H1 (cell line): ENCODE results near the gene BRME1. TPM values are rescaled to one million over a fixed set of nuclear protein-coding genes. Genes with fewer than 3 reads are reported as not detected.

Experiments
- CTCF ChIA-PET: fragments of 300-600 bp; sonication (Branson Sonifier 250); formaldehyde crosslinking; loops from one replicate; lab custom pipeline; 2021; ENCODE audit not compliant: partially characterized antibody; lab: Charles Lee
- POLR2A ChIA-PET: fragments of 300-600 bp; sonication (Branson Sonifier 250); formaldehyde crosslinking; loops from one replicate; lab custom pipeline; 2021; ENCODE audit warnings: inconsistent platforms; ENCODE audit not compliant: partially characterized antibody; lab: Charles Lee
- DNase-seq, 2 experiments: peaks; one replicate each; pipeline versions ENCODE4 v3.0.0 to v3.0.0-alpha.2; 2010 to 2022; ENCODE audit warnings: low spot score in 2 of 2, low read depth in 1 of 2, mixed read lengths in 1 of 2
- FAIRE-seq: peaks from 2 replicates; lab custom pipeline; 2011; peaks lifted over from hg19 to GRCh38; lab: Jason Lieb, UNC
- H2AFZ ChIP-seq: 2 replicates; pipeline ENCODE4 v1.8.1; 2012; ENCODE audit warnings: low read length, inconsistent platforms
- H2AK5ac ChIP-seq: 2 replicates; pipeline ENCODE4 v1.6.1; 2013; ENCODE audit warnings: low read depth, low read length
- H2BK120ac ChIP-seq: replicated peaks from 2 replicates; pipeline ENCODE3; 2013; ENCODE audit warnings: low read depth, low read length, inconsistent platforms
- H2BK12ac ChIP-seq: 2 replicates; pipeline ENCODE4 v1.6.1; 2013; ENCODE audit warnings: low read depth, low read length
- H2BK15ac ChIP-seq: 2 replicates; pipeline ENCODE4 v1.6.1; 2013; ENCODE audit warnings: low read length
- H2BK20ac ChIP-seq: 2 replicates; pipeline ENCODE4 v1.6.1; 2013; ENCODE audit warnings: low read length
- H2BK5ac ChIP-seq: 2 replicates; pipeline ENCODE4 v1.6.1; 2013; ENCODE audit warnings: low read depth, low read length
- H3K14ac ChIP-seq: 2 replicates; pipeline ENCODE4 v1.6.1; 2013; ENCODE audit warnings: inconsistent platforms; ENCODE audit not compliant: insufficient read length
- H3K18ac ChIP-seq: 2 replicates; pipeline ENCODE4 v1.6.1; 2013; ENCODE audit warnings: low read length; ENCODE audit errors: extremely low read depth
- H3K23ac ChIP-seq: 2 replicates; pipeline ENCODE4 v1.6.1; 2013; ENCODE audit warnings: inconsistent platforms; ENCODE audit not compliant: insufficient read length
- H3K23me2 ChIP-seq: 2 replicates; pipeline ENCODE4 v1.6.1; 2013; ENCODE audit warnings: low read depth, low read length
- H3K27ac ChIP-seq: 2 replicates; pipeline ENCODE4 v1.6.1; 2011; ENCODE audit warnings: low read depth, low read length, inconsistent platforms
- H3K27me3 ChIP-seq, 4 experiments: replicated peaks in 1 of 4; 1 replicate in 1 of 4; 2 replicates in 3 of 4; pipeline versions ENCODE4 v1.6.1 to v1.8.1; 2011 to 2013; ENCODE audit warnings: low read length in 3 of 4, mild to moderate bottlenecking in 3 of 4, inconsistent platforms in 2 of 4, mixed read lengths in 2 of 4, moderate library complexity in 1 of 4; ENCODE audit not compliant: control insufficient read depth in 3 of 4, insufficient read depth in 3 of 4; ENCODE audit errors: extremely low read depth in 1 of 4
- H3K36me3 ChIP-seq, 4 experiments: 2 replicates each; pipeline versions ENCODE4 v1.6.1 to v1.8.1; 2011 to 2013; ENCODE audit warnings: mild to moderate bottlenecking in 4 of 4, low read length in 3 of 4, moderate library complexity in 2 of 4, control low read depth in 1 of 4, inconsistent platforms in 1 of 4; ENCODE audit not compliant: insufficient read depth in 4 of 4, control insufficient read depth in 2 of 4
- H3K4ac ChIP-seq: replicated peaks from 2 replicates; pipeline ENCODE3; 2013; ENCODE audit warnings: low read length, low read depth, mixed read lengths, inconsistent platforms; ENCODE audit not compliant: insufficient read length
- H3K4me1 ChIP-seq, 4 experiments: replicated peaks in 1 of 4; 1 replicate in 1 of 4; 2 replicates in 3 of 4; pipeline versions ENCODE4 v1.6.1 to v1.8.1; 2011 to 2013; ENCODE audit warnings: low read length in 3 of 4, inconsistent platforms in 2 of 4, mixed read lengths in 1 of 4; ENCODE audit not compliant: insufficient read depth in 4 of 4, control insufficient read depth in 3 of 4
- H3K4me2 ChIP-seq, 2 experiments: 2 replicates each; pipeline versions ENCODE4 v1.6.1 to v1.8.1; 2011 to 2013; ENCODE audit warnings: low read depth in 2 of 2, low read length in 2 of 2, control low read depth in 1 of 2, inconsistent platforms in 1 of 2, mild to moderate bottlenecking in 1 of 2; ENCODE audit not compliant: insufficient read depth in 1 of 2
- H3K4me3 ChIP-seq, 4 experiments: fragments of 200-600, 300-600 bp in 1 of 4; sonication (generic), shearing (Covaris generic), sonication (Bioruptor Twin) in 1 of 4; 2 replicates each; pipeline versions ENCODE4 v1.5.1 to v1.8.1; 2011 to 2016; ENCODE audit warnings: low read length in 4 of 4, low read depth in 3 of 4, control low read depth in 2 of 4, inconsistent platforms in 2 of 4, mild to moderate bottlenecking in 2 of 4, mixed read lengths in 1 of 4, moderate library complexity in 1 of 4; ENCODE audit not compliant: insufficient read depth in 2 of 4; ENCODE audit errors: extremely low read depth in 1 of 4
- H3K56ac ChIP-seq: replicated peaks from 2 replicates; pipeline ENCODE3; 2013; ENCODE audit warnings: low read depth, mild to moderate bottlenecking, mixed read lengths, low read length, inconsistent platforms; ENCODE audit not compliant: insufficient read length
- H3K79me1 ChIP-seq: 2 replicates; pipeline ENCODE4 v1.6.1; 2013; ENCODE audit warnings: low read depth, low read length, control low read depth
- H3K79me2 ChIP-seq, 2 experiments: 2 replicates each; pipeline versions ENCODE4 v1.6.1 to v1.8.1; 2012 to 2013; ENCODE audit warnings: low read length in 2 of 2, mild to moderate bottlenecking in 2 of 2, inconsistent platforms in 1 of 2; ENCODE audit not compliant: insufficient read depth in 2 of 2, control insufficient read depth in 1 of 2
- H3K9ac ChIP-seq, 4 experiments: replicated peaks in 1 of 4; 1 replicate in 1 of 4; 2 replicates in 3 of 4; pipeline versions ENCODE4 v1.6.1 to v1.8.1; 2011 to 2013; ENCODE audit warnings: low read depth in 3 of 4, low read length in 3 of 4, control low read depth in 2 of 4, mild to moderate bottlenecking in 2 of 4, moderate library complexity in 2 of 4, inconsistent platforms in 1 of 4; ENCODE audit errors: extremely low read depth in 1 of 4
- H3K9me3 ChIP-seq, 2 experiments: 2 replicates each; pipeline versions ENCODE4 v1.6.1 to v1.8.1; 2012 to 2013; ENCODE audit warnings: mild to moderate bottlenecking in 2 of 2, moderate library complexity in 2 of 2, control low read depth in 1 of 2, inconsistent platforms in 1 of 2, low read depth in 1 of 2, low read length in 1 of 2, mixed read lengths in 1 of 2; ENCODE audit not compliant: insufficient read depth in 2 of 2
- H4K20me1 ChIP-seq, 2 experiments: replicated peaks in 1 of 2; 2 replicates each; pipeline versions ENCODE3 to v1.8.1; 2011 to 2013; ENCODE audit warnings: inconsistent platforms in 2 of 2, low read length in 2 of 2, mild to moderate bottlenecking in 1 of 2; ENCODE audit not compliant: insufficient read depth in 2 of 2, control insufficient read depth in 1 of 2
- H4K5ac ChIP-seq: 2 replicates; pipeline ENCODE4 v1.6.1; 2013; ENCODE audit warnings: low read length, low read depth, mixed read lengths, inconsistent platforms; ENCODE audit not compliant: insufficient read length
- H4K8ac ChIP-seq: 2 replicates; pipeline ENCODE4 v1.8.0; 2013; ENCODE audit warnings: mild to moderate bottlenecking, moderate library complexity, low read length, inconsistent platforms; ENCODE audit not compliant: insufficient read depth; ENCODE audit errors: extremely low read depth
- H4K91ac ChIP-seq: replicated peaks from 2 replicates; pipeline ENCODE3; 2013; ENCODE audit warnings: low read length, mixed read lengths, inconsistent platforms; ENCODE audit not compliant: insufficient read length
- BCL11A ChIP-seq, 2 experiments: IDR thresholded peaks; one replicate each; pipeline ENCODE4 v1.6.1; 2011; ENCODE audit warnings: low read depth in 2 of 2, low read length in 2 of 2, mild to moderate bottlenecking in 2 of 2
- CHD2 ChIP-seq: IDR thresholded peaks from 2 replicates; pipeline ENCODE4 v1.6.1; 2012; ENCODE audit warnings: low read length, improper control_type of control experiment
- E2F6 ChIP-seq: IDR thresholded peaks from 2 replicates; pipeline ENCODE4 v1.6.1; 2012; ENCODE audit warnings: inconsistent platforms
- EGR1 ChIP-seq: IDR thresholded peaks from 2 replicates; pipeline ENCODE4 v1.6.1; 2011; ENCODE audit warnings: low read depth, low read length, borderline replicate concordance
- JUN ChIP-seq: IDR thresholded peaks from 2 replicates; pipeline ENCODE4 v1.6.1; 2011; ENCODE audit warnings: low read depth, mild to moderate bottlenecking, improper control_type of control experiment, low read length
- KDM1A ChIP-seq: fragments of 200-600, 300-600 bp; sonication (generic); IDR thresholded peaks from 2 replicates; pipeline ENCODE4 v1.7.1; 2016; ENCODE audit warnings: mild to moderate bottlenecking, low read length, borderline replicate concordance
- NRF1 ChIP-seq: IDR thresholded peaks from 2 replicates; pipeline ENCODE4 v1.6.1; 2011; ENCODE audit warnings: mild to moderate bottlenecking, low read depth, low read length, improper control_type of control experiment
- RFX5 ChIP-seq: IDR thresholded peaks from 2 replicates; pipeline ENCODE4 v1.6.1; 2011; ENCODE audit warnings: low read depth, low read length, improper control_type of control experiment, borderline replicate concordance
- SIX5 ChIP-seq: IDR thresholded peaks from 2 replicates; pipeline ENCODE4 v1.6.1; 2011; ENCODE audit warnings: mild to moderate bottlenecking, low read depth, low read length
- ZNF274 ChIP-seq: IDR thresholded peaks from 2 replicates; pipeline ENCODE4 v1.7.0; 2012; ENCODE audit warnings: low read length, borderline replicate concordance; ENCODE audit errors: extremely low read depth
- WGBS, 2 experiments: shearing (Covaris generic) in 1 of 2; methylation state at CpG; one replicate each; pipeline versions ENCODE4 v1.1.6 to v1.1.7; 2013 to 2015; ENCODE audit warnings: low lambda C conversion rate in 2 of 2, mixed read lengths in 2 of 2, inconsistent platforms in 1 of 2, low coverage in 1 of 2, missing lambda C conversion rate in 1 of 2; ENCODE audit not compliant: insufficient replicate concordance in 2 of 2, insufficient coverage in 1 of 2, insufficient read length in 1 of 2; ENCODE audit errors: extremely low coverage in 1 of 2, missing lambda C conversion rate in 1 of 2; 5-methylcytosine and 5-hydroxymethylcytosine counted together
- polyA plus RNA-seq, 7 experiments: library from polyadenylated mRNA; depleted of rRNA in 3 of 7; stranded (reverse) in 5 of 7; unstranded in 2 of 7; fragments of >200 nt in 5 of 7; fragments of 200-250 nt in 2 of 7; gene quantifications; 1 replicate in 5 of 7; 2 replicates in 1 of 7; 4 replicates in 1 of 7; pipeline versions ENCODE4 v1.2.1 to v1.2.3, GENCODE V29; 2011 to 2013; ENCODE audit warnings: missing spikeins in 2 of 7, mixed read lengths in 2 of 7
- total RNA-seq: library from RNA; stranded (reverse); fragmentation: NEBNext Ultra II Directional; extraction: Animal tissue kit (Norgen Biotek cat#: 25700); gene quantifications from 2 replicates; pipeline ENCODE4 v1.2.1, GENCODE V29; 2021

Gene BRME1
- total and polyA plus RNA-seq, 2 of the 8 experiments (the other 6 are each of a cell fraction or from before 2014, with no cell fraction given) = 4.6 to 4.7 TPM

- Histone ChIP-seq H2BK12ac (peak overlapping the region; percentile 100), H3K9me3 (no peaks in the 10 kb centered on the region), H3K4me3 (peak overlapping the region; percentile 3 to 42 (median 12); a peak in 4 of 8 replicates), H2AFZ (peak overlapping the region; percentile 86), H4K91ac (peak overlapping the region; percentile 50), H4K20me1 (no peaks in the 10 kb centered on the region), H3K79me1 (no peaks in the 10 kb centered on the region), H2AK5ac (peak overlapping the region; percentile 98; the same call in 1 of the 2 replicates), H4K5ac (no peak overlapping the region), H2BK120ac (peak overlapping the region; percentile 44), H3K4me2 (peak overlapping the region; percentile 53 to 68), H3K23me2 (peaks cover 13% of the 10 kb centered on the region; the same call in 1 of the 2 replicates), H3K56ac (no peak overlapping the region), H2BK15ac (peak overlapping the region; percentile 95; the same call in 1 of the 2 replicates), H4K8ac (peak overlapping the region; percentile 93; the same call in 1 of the 2 replicates), H3K27me3 (no peaks in the 10 kb centered on the region), H3K27ac (peak overlapping the region; percentile 67; the same call in 1 of the 2 replicates), H3K14ac (no peak overlapping the region), H2BK5ac (peak overlapping the region; percentile 87), H3K79me2 (no peaks in the 10 kb centered on the region), H3K4me1 (peaks cover 6 to 23% (median 16%) of the 10 kb centered on the region in 4 experiments), H3K4ac (no peak overlapping the region), H3K23ac (no peak overlapping the region), H3K18ac (peak overlapping the region; percentile 73), H3K9ac (peak overlapping the region in 3 of 4 experiments; percentile 24 to 47 (median 35); a peak in 4 of 7 replicates), H2BK20ac (peak overlapping the region; percentile 89; the same call in 1 of the 2 replicates), H3K36me3 (no peaks in the 10 kb centered on the region)
- ChIA-PET CTCF (interaction anchor here (0.6 to 4.8 kb wide), 5 partner anchors 8 to 472 kb away, joined by 3 to 32 read pairs (median 7); no protein-coding TSS in a partner anchor), POLR2A (interaction anchor here (1.2 to 9.2 kb wide), 5 partner anchors 9 to 54 kb away, joined by 4 to 62 read pairs (median 5); partner anchors contain the start of gene ZSWIM4)
- DNase-seq (peak in 1 of 2 experiments; percentile 88), FAIRE-seq (no peak)
- 24% methylated on average over 66 of the region's 66 CpGs; no CpG with 5 or more reads in 1 of the 2 experiments for WGBS, 2 experiments
- TF ChIP-seq NRF1 (no peak), KDM1A (no peak), RFX5 (no peak), ZNF274 (no peak), EGR1 (no peak), BCL11A (IDR thresholded peaks at IDR 0.05; ENCODE audit: low read depth in 2 of 2, low read length in 2 of 2) (no peak), JUN (peak; percentile 32; the same call in 1 of the 2 replicates), SIX5 (no peak), CHD2 (no peak), E2F6 (no peak)
Observed at GRCh38 chr19:13849991-13850909, 55.7 kb downstream of the BRME1 start.
